ENCODE results near the gene INPP5D. TPM values are rescaled to one million over a fixed set of nuclear protein-coding genes. Genes with fewer than 3 reads are reported as not detected.
"Not testable (repeated sequence)": the region's sequence is repeated elsewhere in the genome, so short reads cannot be mapped to it uniquely, and the experiment has no call there.

INPP5D gene
- total RNA-seq, 1 donor from 2014 or later: 43.4 TPM

GRCh38 chr2:233173115-233173514, 113.0 kb downstream of the INPP5D start:
- no peak for DNase-seq (ENCODE audit: low spot score)

GRCh38 chr2:233174137-233174536, 114.0 kb downstream of the INPP5D start:
- DNase-seq (ENCODE audit: low spot score): no peak

GRCh38 chr2:233178994-233179847, 119.1 kb downstream of the INPP5D start:
- DNase-seq (ENCODE audit: low spot score): no peak

- DNase-seq (ENCODE audit: low spot score): no peak
These were observed 119.8 kb downstream of the INPP5D start for GRCh38 chr2:233179848-233180366.

DNA sequence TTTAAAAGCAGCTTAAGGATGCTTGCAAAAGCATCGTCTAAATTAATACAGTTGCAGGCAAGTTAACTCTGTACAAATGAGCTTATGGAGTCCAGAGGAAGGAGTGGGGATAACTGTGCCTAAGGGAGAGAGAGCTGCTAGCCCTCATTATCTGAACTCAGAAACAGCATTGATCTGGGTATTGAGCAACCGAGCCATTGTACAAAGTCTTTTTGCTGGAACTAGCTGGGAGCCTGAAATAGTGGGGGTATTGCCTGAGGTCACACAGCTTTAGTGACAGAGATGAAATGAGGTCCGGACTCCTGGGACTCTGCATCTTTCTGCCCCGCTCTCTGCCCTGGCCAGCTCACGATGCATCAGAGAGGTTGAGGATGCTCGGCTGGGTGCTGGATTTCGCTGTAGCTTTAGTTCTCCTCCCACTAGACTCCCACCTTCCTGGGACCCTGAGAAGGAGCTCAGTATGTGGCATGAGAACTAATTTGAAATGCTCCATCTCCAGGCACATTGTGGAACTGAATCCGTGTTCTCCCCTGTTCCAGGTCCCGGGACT, 123.8 kb downstream of the INPP5D start:
- DNase-seq (ENCODE audit: low spot score): no peak

DNA sequence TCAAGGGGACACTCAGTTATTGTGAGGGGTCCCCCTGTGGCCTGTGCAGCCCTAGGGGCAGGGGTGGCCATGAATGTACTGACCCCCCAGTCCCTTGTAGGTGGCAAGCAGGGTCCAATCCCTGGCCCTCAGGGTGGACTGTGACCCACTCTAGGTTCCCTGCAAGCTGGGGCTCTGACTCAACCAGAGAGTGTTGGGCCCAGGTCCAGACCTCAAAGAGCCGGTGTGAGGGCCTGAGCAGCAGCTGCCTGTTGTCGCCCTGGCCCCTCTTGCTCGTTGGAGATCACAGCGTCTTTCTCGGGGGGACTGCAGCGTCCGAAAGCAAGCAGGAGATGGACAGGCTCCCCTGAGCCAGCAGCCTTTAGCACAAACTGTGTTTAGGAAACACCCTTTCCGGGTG, 124.5 kb downstream of the INPP5D start:
- no peak for DNase-seq (ENCODE audit: low spot score)

DNA sequence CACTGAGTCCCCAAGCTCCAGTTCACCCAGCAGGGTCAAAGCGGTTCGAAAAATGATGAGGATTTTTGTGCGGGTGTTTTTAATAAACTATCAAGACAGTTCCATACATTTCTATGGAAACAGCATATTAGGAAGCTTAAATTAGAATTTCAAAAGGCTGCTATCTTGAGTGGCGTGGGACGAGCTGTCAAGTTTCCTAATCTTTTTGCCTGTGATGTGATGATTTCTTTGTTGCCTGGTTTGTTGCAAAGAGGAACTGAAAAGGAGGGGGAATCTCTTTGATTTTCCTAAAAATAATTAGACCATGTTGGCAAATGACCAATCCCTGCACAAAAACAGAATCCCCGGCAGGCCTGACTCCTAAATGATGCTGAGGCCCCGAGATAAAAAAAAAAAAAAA, 125.2 kb downstream of the INPP5D start:
- DNase-seq (ENCODE audit: low spot score): no peak

DNA sequence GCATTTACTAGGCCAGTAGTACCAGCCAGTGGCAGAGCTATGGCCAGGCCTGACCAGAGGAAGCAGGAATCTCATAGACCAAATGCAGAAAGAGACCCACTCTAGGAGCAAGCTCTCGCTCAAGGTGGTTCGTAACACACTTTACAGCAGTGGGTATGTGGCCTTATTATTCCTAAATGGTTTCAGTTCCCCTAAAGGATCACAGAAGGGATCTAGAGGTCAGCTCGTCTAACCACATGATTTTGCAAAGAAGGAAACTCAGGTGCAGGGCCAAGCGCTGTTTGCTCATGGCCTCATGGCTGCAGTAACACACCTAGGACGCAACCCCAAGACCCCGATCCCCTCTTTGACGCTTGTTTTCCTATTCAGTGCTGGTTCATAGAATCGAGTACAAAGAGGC, 125.8 kb downstream of the INPP5D start:
- no peak for DNase-seq (ENCODE audit: low spot score)

DNA sequence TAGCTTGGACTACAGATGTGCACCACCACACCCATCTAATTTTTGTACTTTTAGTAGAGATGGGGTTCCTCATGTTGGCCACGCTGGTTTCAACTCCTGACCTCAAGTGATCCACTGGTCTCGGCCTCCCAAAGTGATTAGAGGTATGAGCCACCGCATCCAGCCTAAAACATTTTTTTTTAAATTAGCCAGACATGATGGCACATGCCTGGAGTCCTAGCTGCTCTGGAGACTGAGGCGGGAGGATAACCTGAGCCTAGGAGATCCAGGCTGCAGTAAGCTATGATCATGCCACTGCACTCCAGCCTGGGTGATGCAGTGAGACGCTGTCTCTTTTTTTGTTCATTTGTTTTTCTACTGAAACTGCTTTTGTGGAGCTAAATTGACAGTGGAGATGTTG, 126.7 kb downstream of the INPP5D start:
- no peak for DNase-seq (ENCODE audit: low spot score)

- no peak for DNase-seq (ENCODE audit: low spot score)
These were observed 128.9 kb downstream of the INPP5D start for GRCh38 chr2:233189025-233189424.

DNA sequence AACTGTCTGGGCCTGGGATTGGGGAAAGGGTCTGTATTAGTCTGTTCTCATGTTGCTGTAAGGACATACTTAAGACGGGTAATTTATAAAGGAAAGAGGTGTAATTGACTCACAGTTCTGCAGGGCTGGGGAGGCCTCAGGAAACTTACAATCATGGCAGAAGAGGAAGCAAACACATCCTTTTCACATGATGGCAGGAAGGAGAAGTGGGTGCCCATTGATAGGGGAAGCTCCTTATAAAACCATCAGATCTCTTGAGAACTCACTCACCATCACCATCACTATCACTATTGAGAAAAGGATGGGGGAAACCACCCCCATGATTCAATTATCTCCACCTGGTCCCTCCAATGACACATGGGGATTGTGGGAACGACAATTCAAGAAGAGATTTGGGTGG, 130.9 kb downstream of the INPP5D start:
- DNase-seq (ENCODE audit: low spot score): not testable (repeated sequence)

GRCh38 chr2:233193738-233194137, 133.6 kb downstream of the INPP5D start:
- no peak for DNase-seq (ENCODE audit: low spot score)

DNA sequence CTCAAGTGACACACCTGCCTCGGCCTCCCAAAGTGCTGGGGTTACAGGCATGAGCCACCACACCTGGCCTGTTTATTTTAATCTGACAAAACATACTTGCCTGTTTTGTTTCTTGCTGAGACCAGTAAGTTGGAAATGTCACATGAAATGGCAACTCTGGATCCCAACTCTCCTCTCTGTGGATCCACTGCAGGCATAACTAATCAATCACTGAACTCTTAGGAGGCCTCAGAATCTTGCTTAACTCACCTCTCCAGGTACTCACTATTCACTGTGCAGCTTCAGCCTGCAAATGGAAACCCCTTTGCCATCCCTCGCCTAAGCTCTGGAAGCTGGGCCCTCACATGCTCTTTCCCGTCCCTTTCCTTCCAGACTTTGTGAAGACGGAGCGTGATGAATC, 134.9 kb downstream of the INPP5D start:
- no peak for DNase-seq (ENCODE audit: low spot score)

DNA sequence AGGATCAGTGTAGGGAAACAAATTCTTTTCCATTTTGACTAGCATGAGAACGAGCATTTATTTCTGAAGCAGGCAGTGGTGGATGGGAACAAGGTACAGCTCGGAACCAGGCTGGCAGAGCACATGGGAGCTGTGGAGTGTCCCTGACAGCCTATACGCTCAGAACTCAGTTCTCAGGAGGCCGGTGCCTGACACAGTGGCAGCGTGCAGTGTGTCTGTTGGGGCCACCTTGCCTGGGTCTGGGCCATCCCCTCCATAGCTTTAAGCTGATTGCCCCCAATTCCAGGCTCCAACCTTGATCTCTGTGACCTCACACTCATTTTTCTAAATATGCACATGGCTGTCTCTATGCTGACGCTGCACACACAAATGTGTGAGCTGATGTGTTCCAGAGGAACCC, 136.9 kb downstream of the INPP5D start:
- DNase-seq (ENCODE audit: low spot score): no peak

- no peak for DNase-seq (ENCODE audit: low spot score)
These were observed 137.9 kb downstream of the INPP5D start for GRCh38 chr2:233198026-233198425.

DNA sequence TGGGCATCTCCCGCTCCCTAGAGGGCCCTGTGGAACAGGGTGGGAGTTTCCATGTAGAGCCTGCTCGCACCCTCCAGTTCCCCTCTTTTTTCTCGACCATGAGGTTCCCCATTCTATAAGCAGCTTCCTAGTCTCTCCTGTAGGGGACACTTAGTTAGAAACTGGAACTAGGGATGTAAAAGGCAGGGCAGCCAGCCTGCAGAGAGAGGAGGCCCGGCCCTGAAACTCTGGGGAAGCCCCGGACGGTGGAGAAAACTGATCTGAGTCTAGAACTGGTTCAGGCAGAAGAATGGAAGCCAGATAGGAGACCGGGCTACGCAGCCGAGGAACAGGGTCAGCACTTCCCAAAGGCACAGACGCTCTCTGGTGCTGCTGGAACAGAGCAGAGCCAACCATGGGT, 139.7 kb downstream of the INPP5D start:
- no peak for DNase-seq (ENCODE audit: low spot score)

DNA sequence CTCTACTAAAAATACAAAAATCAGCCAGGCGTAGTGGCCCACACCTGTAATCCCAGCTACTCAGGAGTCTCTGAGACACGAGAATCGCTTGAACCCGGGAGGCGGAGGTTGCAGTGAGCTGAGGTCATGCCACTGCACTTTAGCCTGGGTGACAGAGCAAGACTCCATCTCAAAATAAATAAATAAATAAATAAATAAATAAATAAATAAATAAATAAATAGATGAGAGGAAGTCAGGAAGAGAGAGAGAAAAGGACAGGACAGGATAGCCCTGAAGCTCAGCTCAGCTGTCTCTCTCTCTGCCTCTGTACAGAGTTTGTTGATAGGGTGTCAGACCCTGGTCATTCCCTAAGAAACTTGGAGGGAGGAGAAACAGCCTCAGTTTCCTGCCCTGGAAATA, 140.6 kb downstream of the INPP5D start:
- DNase-seq (ENCODE audit: low spot score): not testable (repeated sequence)

DNA sequence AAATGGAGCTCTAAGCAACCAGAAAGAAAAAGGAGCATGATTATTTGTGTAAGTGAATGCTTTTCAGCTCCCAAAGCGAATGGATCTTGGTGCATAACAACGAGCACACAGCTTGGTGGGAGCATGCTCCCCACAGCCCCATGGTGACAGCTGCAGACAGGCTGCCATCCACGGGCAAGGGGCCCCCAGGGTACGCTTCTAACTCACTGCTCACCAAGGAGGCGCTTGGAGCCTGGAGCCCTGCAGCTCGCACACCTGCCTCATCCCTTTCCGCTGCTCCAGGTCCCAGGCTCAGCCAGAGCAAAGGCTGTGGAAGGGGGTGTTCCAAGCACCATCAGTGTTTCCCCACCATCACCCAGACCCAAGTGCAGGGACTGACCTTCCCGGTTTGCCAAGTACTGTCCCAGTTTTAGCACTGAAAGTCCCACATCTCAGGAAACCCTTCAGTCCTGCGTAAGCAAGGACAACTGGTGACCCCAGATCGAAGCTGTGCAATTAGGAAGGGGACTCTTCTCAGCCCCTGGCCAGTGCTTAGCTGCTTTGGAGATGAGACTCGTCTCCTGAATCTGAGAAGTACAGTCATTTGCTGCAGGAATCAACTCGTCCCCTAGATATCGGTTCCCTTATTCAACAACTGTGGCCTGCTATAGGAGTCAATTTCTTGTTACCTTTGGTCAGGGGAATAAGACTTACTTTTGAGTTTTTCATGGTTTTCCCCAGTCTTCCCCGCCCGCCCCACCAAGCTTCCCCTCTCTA, 141.3 kb downstream of the INPP5D start:
- DNase-seq (ENCODE audit: low spot score): no peak

- no peak for DNase-seq (ENCODE audit: low spot score)
These were observed 142.4 kb downstream of the INPP5D start for GRCh38 chr2:233202531-233202944.

DNA sequence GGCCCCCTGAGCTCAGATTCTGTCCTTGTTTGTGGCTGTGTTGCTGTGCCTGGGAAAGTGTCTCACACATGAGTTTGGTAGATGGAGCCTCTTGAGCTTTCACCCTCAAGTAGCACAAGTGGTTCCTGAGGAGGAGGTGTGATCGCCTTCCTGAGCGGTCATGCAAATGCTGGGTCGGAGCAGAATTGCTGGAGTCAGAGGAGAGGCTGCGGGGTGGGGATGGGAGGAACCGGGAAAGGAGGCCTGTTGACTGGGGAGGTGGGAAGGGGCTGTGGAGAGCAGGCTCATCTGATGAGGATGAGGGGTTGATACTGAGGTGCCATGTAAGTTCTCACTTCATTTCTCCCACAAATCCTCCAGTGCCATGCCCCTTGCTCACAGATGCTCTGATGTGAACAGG, 142.9 kb downstream of the INPP5D start:
- no peak for DNase-seq (ENCODE audit: low spot score)

- DNase-seq (ENCODE audit: low spot score): no peak
These were observed 144.3 kb downstream of the INPP5D start for GRCh38 chr2:233204286-233204936.

All from ureter (tissue), 1 donor.